ENCODE data around the gene SPACA4. TPM values are rescaled to one million over a fixed set of nuclear protein-coding genes. Genes with fewer than 3 reads are reported as not detected.

The SPACA4 gene
- total RNA-seq, 1 experiment from 2014 or later: not detected

DNA sequence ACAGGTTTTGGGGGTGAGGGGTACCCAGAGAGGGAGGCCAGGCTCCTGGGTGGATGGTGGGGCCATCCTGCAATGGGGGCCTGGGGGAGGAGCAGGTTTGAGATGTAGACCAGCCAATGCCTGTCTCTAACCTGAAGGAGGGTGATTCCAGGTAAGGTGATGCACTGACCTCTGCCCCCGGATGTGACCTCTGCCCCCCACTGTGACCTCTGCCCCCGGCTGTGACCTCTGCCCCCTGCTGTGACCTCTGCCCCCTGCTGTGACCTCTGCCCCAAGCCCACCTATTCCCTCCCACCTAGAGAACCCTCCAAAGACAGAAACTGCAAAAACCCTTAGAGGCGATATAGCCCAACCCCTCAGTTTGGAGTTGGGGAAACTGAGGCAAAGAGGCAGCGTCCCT is 10.3 kb upstream of the SPACA4 start:
- ChIA-PET CTCF (no interaction called here), POLR2A (ENCODE audit: unreplicated experiment) (no interaction called here)
- H4K20me1 ChIP-seq (ENCODE audit: insufficient read depth): no peaks in the 10 kb centered on the region
- TF ChIP-seq CTCF (conservative IDR thresholded peaks at IDR 0.05) (no peak), EZH2 (IDR thresholded peaks at IDR 0.05; ENCODE audit: low read depth) (no peak)
- no peaks in the 10 kb centered on the region for H3K4me1 ChIP-seq (replicated peaks; ENCODE audit: insufficient read depth)
- H3K4me2 ChIP-seq: no peak overlapping the region
- no peak for DNase-seq
- intact Hi-C loops (cut with micrococcal nuclease; ENCODE audit: unreplicated experiment): no loop called here
- no peaks in the 10 kb centered on the region for H3K9me2 ChIP-seq (ENCODE audit: insufficient read depth)
- peaks cover 5% of the 10 kb centered on the region; the same call in 1 of the 2 replicates for H3F3A ChIP-seq (ENCODE audit: insufficient read depth, low read depth)
- no TSS peak for BruUV-seq (replicated peaks)
- H3K9me3 ChIP-seq (ENCODE audit: insufficient read depth, low read depth): no peaks in the 10 kb centered on the region
- H2AFZ ChIP-seq: no peak overlapping the region
- no peaks in the 10 kb centered on the region for H3K36me3 ChIP-seq (ENCODE audit: low read depth)
- no peak overlapping the region for H3K27ac ChIP-seq
- H3K79me2 ChIP-seq (ENCODE audit: low read depth): no peaks in the 10 kb centered on the region
- H3K27me3 ChIP-seq (ENCODE audit: insufficient read depth, low read depth): no peaks in the 10 kb centered on the region
- H3K4me3 ChIP-seq: no peak overlapping the region

DNA sequence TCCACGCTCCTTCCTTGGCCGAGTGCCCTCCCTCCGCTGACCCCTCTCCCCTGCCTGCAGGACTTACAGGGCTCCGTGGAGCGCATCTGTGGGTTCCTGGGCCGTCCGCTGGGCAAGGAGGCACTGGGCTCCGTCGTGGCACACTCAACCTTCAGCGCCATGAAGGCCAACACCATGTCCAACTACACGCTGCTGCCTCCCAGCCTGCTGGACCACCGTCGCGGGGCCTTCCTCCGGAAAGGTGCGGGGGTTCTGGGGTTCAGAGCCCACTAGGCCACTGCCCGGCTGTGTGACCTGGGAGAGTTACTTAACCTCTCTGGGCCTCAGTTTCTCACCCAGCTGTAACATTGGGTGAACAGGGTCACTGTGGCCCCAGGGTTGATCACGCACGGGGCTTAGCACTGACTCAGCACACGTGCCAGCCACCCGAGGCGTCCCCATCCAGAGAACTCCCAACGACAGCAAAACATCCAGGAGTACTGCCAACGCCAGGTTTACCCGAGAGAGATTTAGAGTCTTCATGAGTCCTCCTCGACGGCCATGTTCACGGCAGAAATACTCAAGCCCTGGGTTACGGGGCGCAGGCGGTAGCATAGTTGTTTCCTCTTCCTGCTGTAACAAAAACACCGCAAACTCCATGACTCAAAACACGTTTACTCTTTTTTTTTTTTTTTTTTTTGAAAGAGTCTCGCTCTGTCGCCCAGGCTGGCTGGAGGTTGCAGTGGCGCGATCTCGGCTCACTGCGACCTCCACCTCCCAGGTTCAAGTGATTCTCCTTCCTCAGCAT is 9.7 kb upstream of the SPACA4 start:
- H3K27me3 ChIP-seq (ENCODE audit: insufficient read depth, low read depth): no peaks in the 10 kb centered on the region
- CTCF ChIA-PET: no interaction called here
- H3K36me3 ChIP-seq (ENCODE audit: low read depth): no peaks in the 10 kb centered on the region
- DNase-seq: no peak
- no peaks in the 10 kb centered on the region for H3K79me2 ChIP-seq (ENCODE audit: low read depth)
- H3K9me3 ChIP-seq (ENCODE audit: insufficient read depth, low read depth): no peaks in the 10 kb centered on the region
- TF ChIP-seq EZH2 (IDR thresholded peaks at IDR 0.05; ENCODE audit: low read depth) (no peak), CTCF (conservative IDR thresholded peaks at IDR 0.05) (no peak)
- no peaks in the 10 kb centered on the region for H3K9me2 ChIP-seq (ENCODE audit: insufficient read depth)
- no peak overlapping the region for H3K4me2 ChIP-seq
- POLR2A ChIA-PET (ENCODE audit: unreplicated experiment): no interaction called here
- no peaks in the 10 kb centered on the region for H4K20me1 ChIP-seq (ENCODE audit: insufficient read depth)
- no peak overlapping the region for H2AFZ ChIP-seq
- peaks cover 6% of the 10 kb centered on the region; the same call in 1 of the 2 replicates for H3F3A ChIP-seq (ENCODE audit: insufficient read depth, low read depth)
- H3K4me3 ChIP-seq: no peak overlapping the region
- no peak overlapping the region for H3K27ac ChIP-seq
- no peaks in the 10 kb centered on the region for H3K4me1 ChIP-seq (replicated peaks; ENCODE audit: insufficient read depth)
- intact Hi-C loops (cut with micrococcal nuclease; ENCODE audit: unreplicated experiment): no loop called here
- no TSS peak for BruUV-seq (replicated peaks)

DNA sequence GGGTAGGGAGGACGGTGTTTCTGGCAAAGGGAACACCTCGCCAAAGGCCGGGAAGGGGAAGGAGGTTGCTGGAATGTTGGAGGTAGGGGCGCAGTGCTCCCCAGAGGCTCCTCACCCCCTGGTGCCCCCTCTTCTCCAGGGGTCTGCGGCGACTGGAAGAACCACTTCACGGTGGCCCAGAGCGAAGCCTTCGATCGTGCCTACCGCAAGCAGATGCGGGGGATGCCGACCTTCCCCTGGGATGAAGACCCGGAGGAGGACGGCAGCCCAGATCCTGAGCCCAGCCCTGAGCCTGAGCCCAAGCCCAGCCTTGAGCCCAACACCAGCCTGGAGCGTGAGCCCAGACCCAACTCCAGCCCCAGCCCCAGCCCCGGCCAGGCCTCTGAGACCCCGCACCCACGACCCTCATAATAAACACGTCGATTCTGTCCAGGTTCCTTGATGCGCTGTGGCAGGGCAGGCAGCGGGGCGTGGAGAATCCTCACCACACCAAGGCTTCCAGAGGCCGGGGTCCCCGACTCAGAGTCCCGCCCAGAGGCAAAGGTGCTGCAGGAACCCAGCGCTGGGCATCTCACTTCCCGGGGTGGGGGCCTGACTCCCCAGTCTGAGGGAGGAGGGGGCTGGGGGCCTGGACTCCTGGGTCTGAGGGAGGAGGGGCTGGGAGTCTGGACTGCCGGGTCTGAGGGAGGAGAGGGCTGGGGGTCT is 7.4 kb upstream of the SPACA4 start:
- no peak overlapping the region for H2AFZ ChIP-seq
- no peak for DNase-seq
- H3K4me3 ChIP-seq: no peak overlapping the region
- H3K27me3 ChIP-seq (ENCODE audit: insufficient read depth, low read depth): no peaks in the 10 kb centered on the region
- no peak overlapping the region for H3K27ac ChIP-seq
- no peaks in the 10 kb centered on the region for H3K9me3 ChIP-seq (ENCODE audit: insufficient read depth, low read depth)
- H3K4me1 ChIP-seq (replicated peaks; ENCODE audit: insufficient read depth): 0 out of 2 replicates have a peak, but pooled peaks cover 5% of the 10 kb centered on the region
- peaks cover 9% of the 10 kb centered on the region; the same call in 1 of the 2 replicates for H3F3A ChIP-seq (ENCODE audit: insufficient read depth, low read depth)
- intact Hi-C loops (cut with micrococcal nuclease; ENCODE audit: unreplicated experiment): no loop called here
- no peaks in the 10 kb centered on the region for H3K9me2 ChIP-seq (ENCODE audit: insufficient read depth)
- no peak for TF ChIP-seq CTCF (conservative IDR thresholded peaks at IDR 0.05)
- no peak for TF ChIP-seq EZH2 (IDR thresholded peaks at IDR 0.05; ENCODE audit: low read depth)
- ChIA-PET POLR2A (ENCODE audit: unreplicated experiment) (no interaction called here), CTCF (no interaction called here)
- H4K20me1 ChIP-seq (ENCODE audit: insufficient read depth): no peaks in the 10 kb centered on the region
- H3K79me2 ChIP-seq (ENCODE audit: low read depth): no peaks in the 10 kb centered on the region
- BruUV-seq (replicated peaks): no TSS peak
- no peaks in the 10 kb centered on the region for H3K36me3 ChIP-seq (ENCODE audit: low read depth)
- H3K4me2 ChIP-seq: no peak overlapping the region
